HuH-7.5 (cell line): ENCODE measurements around the gene MRPL53.
"Not testable (repeated sequence)": the region's sequence is repeated elsewhere in the genome, so short reads cannot be mapped to it uniquely, and the experiment has no call there.

Experiments used
- DNase-seq: peaks from one replicate; pipeline ENCODE4 v3.0.0; 2011; ENCODE audit warnings: low spot score

Gene MRPL53

DNA sequence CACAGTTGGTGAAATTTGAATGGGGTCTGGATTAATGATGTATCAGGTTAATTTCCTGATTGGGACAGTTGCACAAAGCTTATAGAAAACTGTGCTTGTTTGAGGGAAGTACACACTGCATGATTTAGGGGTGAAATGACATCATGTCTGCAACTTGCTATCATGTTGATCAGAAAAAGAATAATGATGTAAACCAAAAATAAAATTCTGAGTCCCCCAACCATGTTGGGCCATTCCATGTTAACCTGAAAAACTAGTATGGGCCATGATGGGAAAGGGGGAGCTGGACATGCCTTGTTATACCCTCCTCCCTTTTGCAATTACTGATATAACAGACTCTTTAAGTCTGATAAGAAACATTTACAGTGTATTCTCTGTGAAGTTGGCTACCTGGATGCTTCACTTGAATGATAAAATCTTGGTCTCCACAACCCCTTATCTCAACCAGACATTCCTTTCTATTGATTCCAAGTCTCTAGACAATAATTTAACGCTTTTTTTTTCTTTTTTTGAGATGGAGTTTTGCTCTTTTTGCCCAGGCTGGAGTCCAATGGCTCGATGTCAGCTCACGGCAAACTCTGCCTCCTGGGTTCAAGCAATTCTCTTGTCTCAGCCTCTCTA, 21.8 kb downstream of the MRPL53 start:
- DNase-seq: no peak

DNA sequence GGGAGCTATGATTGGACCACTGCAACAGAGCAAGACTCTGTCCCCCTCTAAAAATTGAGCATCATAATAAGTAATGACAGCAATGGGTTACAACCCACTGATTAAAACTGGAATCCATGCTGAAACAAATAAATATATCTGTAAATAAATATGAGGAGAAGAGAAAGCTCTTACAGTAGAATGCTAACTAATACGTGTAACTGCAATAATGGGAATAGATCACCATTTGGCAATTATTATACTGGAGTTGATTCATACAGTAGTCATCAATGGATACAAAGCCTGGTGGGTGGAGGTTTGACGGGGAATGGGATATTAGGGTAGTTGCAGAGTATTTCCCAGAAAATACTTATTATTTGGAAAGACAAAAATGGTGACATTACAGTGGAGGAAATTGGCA, 23.7 kb downstream of the MRPL53 start:
- DNase-seq: no peak

DNA sequence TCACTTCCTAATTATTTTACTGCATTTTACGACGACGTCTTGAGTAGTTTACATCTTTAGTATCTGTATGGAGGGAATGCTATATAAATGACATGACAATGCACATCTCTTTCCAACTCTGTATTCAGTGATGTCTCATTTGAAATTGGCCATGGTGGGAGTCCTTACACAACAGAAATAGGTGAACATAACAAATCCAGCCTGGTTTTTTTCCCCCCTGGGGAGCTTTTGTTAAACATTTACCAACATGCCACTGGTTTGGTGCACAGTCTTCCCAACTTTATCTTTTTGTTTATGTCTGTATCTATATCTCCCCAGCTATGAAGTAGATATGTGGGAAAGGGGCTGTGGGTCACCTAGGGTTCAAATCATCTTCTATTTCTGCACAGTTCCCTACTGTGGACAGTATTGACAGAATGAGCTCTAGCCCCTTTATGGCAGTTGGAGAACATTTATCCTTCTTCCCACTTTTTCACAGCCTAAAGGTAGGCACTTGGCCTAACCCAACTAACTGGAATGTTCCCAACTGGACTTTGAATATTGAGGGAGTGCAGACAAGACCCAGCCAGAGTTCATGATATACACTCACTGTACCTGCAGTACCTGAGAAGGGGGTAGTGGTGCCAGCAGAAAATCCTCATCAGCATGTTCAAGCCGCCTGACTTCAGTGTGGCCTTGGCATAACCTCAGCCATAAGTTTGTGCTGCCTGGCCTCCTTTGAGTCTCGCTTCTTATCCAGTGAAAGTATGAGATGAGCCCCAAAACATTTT, 25.1 kb downstream of the MRPL53 start:
- no peak for DNase-seq

DNA sequence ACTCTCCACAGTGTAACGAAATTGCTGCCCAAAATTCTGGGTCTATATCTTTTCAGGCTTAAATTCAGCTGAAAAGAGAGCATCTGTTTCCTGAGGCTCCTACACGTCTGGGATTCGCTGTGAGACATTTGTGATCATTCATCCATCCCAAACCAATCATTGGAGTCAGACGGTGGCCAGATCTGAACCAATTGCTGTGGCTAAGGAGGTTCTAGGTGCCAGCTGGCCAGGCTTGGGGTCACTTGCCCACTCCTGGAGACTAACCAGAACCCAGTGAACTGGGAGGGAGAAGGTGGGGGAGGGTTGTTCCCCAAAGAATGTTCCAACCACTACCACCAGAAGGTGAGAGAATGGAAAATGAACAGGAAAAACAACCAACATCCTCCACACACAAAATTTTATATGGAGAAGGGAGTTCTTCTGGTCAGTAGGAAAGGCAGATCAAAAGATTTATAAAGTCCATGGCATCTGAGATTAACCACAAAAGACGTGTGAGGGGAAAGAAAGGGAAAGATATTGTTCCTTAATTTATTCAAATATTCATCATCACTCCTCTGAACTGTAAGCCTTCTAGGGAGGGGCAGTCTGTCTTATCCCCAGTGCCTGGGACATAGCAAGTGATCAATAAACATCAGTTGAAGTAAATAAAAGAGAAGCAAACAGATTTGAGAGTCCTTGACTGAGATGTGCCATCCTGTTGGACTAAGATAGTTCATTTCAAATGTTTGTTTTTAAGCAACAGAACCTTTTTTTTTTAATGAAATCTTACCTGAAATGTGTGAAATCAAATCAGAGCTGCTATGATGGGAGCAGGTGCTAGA, 27.8 kb downstream of the MRPL53 start:
- no peak for DNase-seq

DNA sequence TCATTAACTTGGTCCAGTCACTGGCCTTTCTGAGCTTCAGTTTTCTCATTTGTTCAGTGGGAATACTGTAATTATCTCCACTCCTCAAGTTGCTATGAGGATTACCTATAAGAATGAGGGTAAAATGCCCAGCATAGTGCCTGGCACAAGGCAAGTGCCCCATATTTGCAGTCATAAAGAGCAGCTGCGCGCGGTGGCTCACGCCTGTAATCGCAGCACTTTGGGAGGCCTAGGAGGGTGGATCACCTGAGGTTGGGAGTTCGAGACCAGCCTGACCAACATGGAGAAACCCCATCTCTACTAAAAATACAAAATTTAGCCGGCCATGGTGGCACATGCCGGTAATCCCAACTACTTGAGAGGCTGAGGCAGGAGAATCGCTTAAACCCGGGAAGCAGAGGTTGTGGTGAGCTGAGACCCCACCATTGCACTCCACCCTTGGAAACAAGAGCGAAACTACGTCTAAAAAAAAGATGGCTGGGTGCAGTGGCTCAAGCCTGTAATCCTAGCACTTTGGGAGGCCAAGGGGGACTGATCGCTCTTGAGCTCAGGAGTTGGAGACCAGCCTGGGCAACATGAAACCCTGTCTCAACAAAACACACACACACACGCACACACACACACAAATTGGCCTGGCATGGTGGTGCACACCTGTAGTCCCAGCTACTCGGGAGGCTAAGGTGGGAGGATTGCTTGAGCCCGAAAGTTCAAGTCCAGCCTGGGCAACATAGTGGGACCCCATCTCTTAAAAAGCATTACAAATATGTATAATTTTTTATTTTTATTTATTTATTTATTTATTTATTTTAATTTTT, 29.8 kb downstream of the MRPL53 start:
- not testable (repeated sequence) for DNase-seq

DNA sequence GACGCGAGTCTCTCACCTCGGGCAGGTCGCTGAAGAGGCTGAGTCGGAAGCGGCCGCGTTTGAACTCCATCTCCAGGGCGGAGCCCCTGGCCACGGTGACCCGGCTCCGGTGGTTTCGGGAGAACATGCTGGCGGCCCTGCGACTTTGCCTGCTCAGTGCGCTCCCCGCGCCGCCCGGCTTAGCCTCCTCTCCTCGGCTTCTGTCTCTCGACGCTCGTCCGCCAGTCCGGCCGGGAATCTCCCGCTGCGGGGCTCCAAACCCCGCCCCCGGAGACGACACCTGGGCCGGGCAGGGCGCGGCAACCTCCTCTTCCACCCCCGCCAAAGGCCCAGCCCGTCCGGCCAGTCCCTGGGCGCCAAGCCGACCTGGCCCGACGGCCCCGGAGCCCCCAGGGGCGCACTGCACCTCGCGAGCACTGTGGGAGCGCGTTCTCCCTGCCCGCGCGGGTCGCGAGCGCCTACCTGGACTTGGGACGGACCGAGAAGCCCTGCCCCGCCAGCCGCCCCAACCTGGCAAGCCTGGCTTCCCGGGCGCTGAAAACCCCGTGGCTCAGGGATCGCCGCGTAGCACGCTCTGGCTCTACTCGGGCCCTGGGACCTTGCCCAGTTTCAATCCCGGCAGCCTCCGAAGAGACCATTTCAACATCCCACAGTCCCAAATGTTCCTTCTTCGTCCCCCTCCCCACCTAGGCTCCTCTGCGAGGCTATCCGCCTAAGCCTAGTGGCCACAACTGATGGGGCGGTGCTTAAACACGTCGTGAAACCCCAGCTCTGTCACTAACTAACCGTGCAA, 30.6 kb downstream of the MRPL53 start, which contains the start of gene RTKN:
TSS of gene RTKN (minus strand) at position 248 of the 793 bp plus-strand sequence. CDS start at position 127, 121 bp downstream.
- DNase-seq: peak; percentile 72

DNA sequence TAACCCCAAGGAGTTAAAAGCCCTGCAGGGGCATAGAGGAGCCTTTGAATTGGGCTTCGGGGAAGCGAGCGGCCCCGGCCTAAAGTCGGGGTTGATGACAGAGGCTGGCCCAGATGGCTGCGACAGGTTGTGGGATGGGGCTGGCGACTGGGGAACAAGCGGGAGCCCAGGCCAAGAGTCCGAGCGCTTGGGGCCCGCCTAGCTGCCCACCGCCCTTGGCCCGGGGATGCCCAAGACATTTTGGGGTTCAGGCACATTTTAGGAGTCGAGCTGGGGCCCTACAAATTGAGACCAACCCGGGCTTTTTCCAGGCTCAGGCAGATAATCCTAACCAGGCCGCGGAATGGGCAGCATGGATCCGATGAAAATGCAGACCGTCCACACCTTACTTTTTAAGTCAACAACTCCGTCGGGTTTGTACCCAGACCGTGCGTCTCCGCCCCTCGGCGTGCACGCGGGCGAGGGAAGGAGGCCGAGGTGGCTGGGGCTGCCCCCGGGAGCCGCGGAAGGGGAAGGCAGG, 31.2 kb downstream of the MRPL53 start:
- no peak for DNase-seq

DNA sequence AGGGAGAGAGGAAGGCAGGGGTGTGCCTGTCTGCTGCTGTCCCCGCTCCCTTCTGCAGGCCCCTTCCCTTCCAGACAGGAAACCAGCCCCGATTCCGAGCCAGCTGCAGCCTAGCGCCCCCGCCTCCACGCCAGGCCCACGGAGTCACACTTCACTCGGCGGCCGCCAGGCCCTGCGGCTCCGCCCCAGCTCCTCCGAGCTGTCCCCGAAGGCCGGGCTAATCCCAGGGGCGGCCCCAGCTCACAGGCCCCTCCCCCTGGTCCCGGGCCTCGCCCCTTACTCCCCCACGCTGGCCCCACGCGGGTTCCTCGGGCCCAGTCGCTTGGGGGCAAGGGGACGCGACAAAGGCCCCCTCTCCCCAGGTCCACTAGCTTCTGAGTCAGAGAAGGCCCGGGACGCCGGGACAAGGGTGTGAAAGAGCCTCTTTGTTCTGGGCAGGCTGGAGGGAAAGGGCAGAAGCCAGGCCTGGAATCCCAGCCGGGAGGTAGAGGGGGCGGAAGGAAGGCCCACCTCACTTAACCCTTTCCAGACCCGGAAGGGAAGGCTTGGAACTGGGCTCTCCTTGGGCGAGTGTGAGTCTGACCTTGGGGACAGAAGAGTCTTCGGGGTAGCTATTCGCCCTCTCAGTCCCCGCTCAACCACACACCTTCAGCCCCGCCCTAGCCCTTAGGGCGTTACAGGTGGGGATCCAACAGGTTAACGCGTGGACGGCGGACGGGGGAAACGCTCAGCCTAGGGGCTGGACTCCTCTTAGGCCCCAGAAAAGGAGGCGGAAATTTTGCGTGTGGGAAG, 31.9 kb downstream of the MRPL53 start:
- DNase-seq: peak; percentile 94

DNA sequence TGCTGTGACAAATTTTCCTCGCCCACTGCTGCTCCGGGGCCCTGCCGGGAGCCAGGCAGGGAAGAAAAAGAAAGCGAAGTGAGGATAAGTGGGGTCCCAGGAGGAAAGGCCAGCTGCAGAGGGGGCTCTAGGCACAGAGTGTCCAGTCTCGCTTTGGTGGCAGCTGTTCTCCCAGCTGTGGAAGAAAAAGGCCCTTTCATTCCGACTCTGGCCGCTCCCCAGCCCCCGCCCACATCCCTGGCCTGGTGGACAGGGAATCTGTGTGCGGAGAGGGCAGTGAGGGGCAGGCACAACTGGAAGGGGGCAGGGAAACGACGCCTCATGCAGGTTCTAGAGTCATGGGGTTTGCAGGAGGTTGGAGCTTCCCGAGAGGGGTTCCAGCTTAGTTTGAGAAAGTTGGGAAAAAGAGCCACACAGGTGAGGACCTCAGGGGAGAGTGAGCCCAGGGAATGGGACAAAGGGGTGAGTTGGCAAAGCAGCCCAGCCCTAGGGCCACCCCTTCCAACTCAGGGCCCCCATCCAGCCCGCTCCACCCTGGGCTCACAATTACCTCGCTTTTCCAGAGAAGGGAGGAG, 32.6 kb downstream of the MRPL53 start:
- no peak for DNase-seq

DNA sequence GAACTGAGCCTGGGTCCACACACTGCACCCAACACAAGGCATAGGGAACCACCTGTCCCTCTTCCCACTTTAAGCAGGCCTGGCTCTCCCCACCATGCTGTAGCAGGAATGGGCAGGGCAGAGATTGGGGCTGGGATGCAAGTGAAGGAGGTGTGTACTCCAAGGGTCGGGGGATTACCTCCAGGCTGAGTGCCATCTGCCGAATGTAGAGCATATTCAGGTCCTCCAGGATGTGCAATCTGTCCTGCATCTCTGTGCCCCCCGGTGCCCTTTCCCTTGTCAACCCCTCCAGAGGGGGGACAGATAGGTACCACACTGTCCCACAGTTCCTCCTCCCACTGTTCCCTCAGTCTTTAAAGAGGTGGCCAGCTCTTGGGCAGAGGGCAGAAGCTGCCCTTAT, 33.1 kb downstream of the MRPL53 start:
- no peak for DNase-seq

DNA sequence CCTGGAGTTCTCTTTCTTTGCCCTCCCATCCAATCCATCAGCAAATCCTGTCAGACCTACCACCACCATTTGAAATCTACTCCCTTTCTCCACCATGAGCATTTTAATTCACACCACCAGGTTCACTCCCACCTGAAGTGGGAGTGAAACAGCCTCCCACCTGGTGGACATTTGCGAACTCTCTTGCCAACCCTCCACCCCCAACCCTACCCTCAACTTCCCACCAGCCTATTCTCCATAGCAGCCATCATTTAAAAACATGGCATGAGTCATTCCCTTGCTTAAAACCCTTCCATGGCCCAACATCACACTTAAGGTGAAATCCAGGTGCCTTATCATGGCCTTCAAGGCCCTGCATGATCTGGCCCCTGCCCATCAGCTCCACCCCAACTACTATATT, 34.2 kb downstream of the MRPL53 start:
- no peak for DNase-seq

DNA sequence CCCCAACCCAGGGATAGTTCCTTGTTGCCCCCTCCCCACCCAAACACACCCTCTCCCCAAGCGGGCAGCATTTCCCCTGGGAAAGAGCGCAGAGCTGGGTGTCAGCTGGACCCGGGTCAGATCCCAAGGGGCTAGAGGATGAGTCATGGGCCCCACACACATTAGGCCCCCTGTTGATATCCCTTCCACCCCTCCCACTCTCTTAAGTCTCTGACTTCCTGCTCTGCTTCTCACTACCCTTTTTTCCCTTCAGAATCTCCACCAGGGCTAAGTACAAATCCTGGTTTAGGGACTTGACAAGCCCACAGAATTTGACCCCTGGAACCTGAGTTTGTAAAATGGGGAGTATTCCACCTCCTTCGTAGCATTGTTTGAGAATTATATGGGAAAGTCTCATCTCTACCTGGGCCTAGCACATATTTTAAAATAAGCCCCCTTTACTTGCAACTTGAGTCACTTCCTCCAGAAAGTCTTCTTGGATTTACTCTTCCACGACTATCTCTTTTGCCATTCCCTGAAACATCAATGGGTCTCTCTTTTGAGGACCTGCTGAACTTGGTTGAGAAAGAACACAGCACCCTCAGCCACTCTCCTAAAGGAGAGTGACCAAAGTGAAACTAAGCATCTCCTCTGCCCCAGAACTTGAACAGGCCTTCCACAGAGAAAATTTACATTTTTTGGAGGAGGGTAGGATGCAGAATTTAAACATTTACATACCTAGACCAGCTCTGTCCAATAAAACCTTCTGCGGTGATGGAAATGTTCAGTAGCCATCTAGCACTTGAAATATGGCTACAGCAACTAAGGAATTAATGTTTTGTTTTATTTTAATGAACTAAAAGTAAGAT, 35.4 kb downstream of the MRPL53 start:
- DNase-seq: no peak

DNA sequence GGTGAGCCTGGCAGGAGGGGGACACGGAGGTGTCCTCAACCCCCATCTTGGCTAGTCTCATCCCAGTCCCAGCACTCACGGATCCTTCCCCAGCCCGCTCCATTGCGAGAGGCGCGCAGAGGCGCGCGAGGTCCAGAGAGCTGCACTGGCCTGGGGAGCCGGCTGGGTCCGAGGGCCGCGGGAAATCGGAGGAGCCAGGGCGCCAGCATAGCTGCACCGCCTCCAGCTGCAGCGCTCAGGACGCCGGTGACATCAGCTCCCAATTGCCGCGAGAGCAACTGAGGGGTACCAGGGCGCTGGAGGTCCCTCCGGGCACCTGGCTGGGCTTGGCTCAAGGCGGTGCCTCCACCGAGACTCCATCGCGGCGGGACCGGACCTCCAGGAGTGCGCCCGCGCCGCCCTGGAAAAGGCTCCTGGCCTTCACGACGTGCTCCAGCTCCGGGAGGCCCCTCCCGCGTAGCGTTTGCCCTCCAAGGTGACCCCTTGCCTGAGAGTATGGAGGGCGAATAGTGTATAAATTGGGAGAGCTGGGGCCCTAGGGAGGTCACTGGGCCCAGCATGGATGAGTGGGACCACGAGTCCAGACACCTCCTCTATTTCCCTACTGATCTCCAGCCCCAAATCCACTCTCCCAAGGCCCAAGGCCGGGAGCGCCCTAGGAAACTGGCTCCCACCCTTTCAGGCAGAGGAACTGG, 36.2 kb downstream of the MRPL53 start:
- no peak for DNase-seq

DNA sequence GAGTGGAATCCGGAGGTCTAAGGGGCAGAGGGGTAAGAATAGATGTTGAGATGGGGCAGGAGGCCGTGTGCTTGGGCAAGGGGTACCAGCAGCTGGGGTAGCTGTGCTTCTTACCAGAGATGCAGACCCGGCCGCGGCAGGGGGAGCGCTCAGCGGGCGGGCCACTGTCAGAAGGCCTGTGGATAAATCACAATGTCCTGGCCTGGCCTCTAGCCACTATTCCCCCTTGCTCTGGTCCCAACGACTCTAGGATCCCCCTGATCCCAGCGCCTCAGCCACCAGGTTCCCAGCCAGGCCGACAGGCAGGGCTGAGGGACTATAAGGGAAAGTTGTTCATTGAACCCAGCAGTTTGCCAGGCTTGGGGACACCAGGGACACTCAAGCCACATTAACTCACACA, 42.0 kb downstream of the MRPL53 start:
- DNase-seq: no peak

DNA sequence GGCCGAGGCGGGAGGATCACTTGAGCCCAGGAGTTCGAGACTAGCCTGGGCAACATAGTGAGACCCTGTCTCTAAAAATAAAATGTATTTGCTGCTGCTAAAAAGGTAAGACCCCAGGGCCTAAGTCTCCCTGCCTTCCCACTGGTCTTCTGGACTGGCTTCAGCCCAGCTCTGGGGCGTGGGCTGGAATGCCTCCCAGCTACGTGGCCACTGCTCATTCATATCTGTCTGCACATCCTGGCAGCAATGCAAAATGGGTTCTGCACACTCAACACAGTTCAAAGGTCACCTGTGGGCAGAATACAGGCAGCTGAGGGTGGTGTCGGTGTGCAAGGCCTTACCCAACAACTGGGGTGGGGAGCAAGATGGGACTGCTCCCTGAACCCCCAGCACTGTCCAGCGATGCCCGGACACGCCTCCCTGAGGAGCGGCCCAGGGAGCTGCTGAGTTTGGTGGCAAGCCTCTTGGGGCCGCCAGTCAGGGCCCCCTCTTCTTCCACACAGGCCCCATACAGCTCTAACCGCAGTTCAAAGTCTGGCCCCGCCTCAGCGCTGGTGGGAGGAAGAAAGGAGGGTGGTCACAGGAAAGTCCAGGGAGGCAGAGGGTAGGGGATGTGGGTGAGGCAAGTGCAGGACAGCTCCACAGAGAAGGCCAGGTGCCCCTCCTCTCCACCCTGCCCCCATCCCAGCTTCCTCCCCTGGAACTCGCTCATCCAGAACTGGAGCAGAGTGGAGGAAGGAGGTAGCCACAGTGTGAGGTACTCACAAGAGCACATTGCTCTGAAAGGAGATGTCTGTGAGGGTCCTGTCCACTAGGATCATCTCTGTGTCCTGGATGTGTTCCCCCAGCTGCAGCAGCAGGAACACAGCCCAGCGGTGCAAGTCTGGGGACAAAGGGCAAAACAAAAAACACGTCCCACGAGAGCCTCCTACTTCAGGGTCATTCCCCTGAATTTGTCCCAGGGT, 42.7 kb downstream of the MRPL53 start:
- DNase-seq: no peak

DNA sequence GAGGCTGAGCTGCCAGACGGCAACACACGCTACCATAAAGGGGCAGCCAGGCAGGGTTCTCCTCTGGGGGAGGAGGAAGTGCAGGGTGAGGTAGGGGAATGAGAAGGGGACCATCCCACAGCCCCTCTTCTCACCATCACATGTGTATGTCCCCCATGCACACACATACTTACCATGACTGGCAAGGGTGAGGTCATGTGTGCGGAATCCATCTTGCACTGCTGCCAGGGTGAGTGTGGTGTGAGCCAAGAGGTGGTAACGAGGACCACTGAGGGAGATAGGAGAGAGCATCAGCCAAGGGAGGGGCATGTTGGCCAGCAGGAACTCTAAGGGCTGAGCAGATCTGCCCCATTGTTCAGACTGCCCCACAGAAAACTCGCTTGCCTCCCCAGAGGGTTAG, 43.8 kb downstream of the MRPL53 start:
- no peak for DNase-seq

DNA sequence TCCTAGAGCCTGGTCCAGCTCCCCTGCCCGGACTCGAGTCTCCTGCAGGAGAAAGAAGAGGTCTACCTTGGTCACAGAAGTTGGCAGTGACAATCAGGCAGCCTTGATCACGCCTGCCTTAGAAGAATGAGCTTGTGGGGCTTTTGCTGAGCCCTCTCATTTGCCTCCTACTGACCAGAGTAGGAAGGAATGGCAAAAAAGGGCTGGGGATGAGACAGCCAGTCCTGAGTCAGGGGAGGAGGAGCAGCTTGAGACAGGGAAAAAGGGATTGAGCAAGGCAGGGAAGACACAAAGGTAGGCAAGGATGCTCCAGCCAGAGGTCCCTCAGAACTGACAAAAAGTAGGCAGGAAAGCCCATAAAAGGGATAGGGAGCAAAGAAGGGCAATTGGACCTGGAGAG, 44.9 kb downstream of the MRPL53 start:
- DNase-seq: no peak
